GM23338 (cell line): ENCODE results near the gene ZNF76. TPM values are rescaled to one million over a fixed set of nuclear protein-coding genes. Genes with fewer than 3 reads are reported as not detected.

ENCODE experiments used
- ATAC-seq: fragments of 200-7000 bp; cut with Tn5 transposase; 3 replicates; pipeline ENCODE4 v1.9.1; 2020
- DNase-seq: peaks from one replicate; pipeline ENCODE4 v3.0.0-alpha.2; 2015; ENCODE audit warnings: low spot score
- H2AFZ ChIP-seq: fragments of 200-600 bp; sonication (generic); 2 replicates; pipeline ENCODE4 v1.8.0; 2016; ENCODE audit warnings: antibody characterized with exemption, mild to moderate bottlenecking, moderate library complexity
- H3F3A ChIP-seq: fragments of 200-600 bp; sonication (generic); replicated peaks from 2 replicates; pipeline ENCODE4 v1.8.0; 2017; ENCODE audit warnings: antibody characterized with exemption, mixed run types, low read depth
- H3K27ac ChIP-seq: fragments of 200-600 bp; sonication (generic); 2 replicates; pipeline ENCODE4 v1.6.1; 2016; ENCODE audit warnings: low read depth
- H3K27me3 ChIP-seq: fragments of 200-600 bp; sonication (generic); 2 replicates; pipeline ENCODE4 v1.8.0; 2016; ENCODE audit warnings: mild to moderate bottlenecking, mixed run types, moderate library complexity; ENCODE audit not compliant: insufficient read depth
- H3K36me3 ChIP-seq: fragments of 200-600 bp; sonication (generic); 2 replicates; pipeline ENCODE4 v1.8.0; 2016; ENCODE audit warnings: mild to moderate bottlenecking; ENCODE audit not compliant: insufficient read depth
- H3K4me1 ChIP-seq: fragments of 200-600 bp; sonication (generic); 2 replicates; pipeline ENCODE4 v1.8.0; 2016; ENCODE audit warnings: mild to moderate bottlenecking, moderate library complexity; ENCODE audit not compliant: insufficient read depth
- H3K4me2 ChIP-seq: fragments of 200-600 bp; sonication (generic); 2 replicates; pipeline ENCODE4 v1.7.1; 2017; ENCODE audit warnings: mixed run types
- H3K4me3 ChIP-seq: fragments of 200-600 bp; sonication (generic); 2 replicates; pipeline ENCODE4 v1.6.1; 2016; ENCODE audit warnings: mixed run types
- H3K79me2 ChIP-seq: fragments of 200-600 bp; sonication (generic); replicated peaks from 2 replicates; pipeline ENCODE4 v1.8.0; 2017; ENCODE audit warnings: mild to moderate bottlenecking; ENCODE audit not compliant: insufficient read depth
- H3K9me2 ChIP-seq: fragments of 200-600 bp; sonication (generic); 2 replicates; pipeline ENCODE4 v1.8.0; 2017; ENCODE audit not compliant: insufficient read depth
- H4K20me1 ChIP-seq: fragments of 200-600 bp; sonication (generic); replicated peaks from 2 replicates; pipeline ENCODE4 v1.8.0; 2017; ENCODE audit warnings: mild to moderate bottlenecking; ENCODE audit not compliant: insufficient read depth
- H3K27ac Mint-ChIP-seq: 2 replicates; pipeline ENCODE4 v1.8.0; 2020; ENCODE audit warnings: inconsistent platforms, mild to moderate bottlenecking, moderate library complexity, mixed read lengths
- H3K27me3 Mint-ChIP-seq: 3 replicates; pipeline ENCODE4 v1.8.0; 2022; ENCODE audit warnings: low read depth, mild to moderate bottlenecking, moderate library complexity, mixed read lengths, inconsistent platforms; ENCODE audit not compliant: insufficient read depth, poor library complexity
- H3K36me3 Mint-ChIP-seq: 3 replicates; pipeline ENCODE4 v1.8.0; 2021; ENCODE audit warnings: low read depth, mild to moderate bottlenecking, inconsistent platforms, moderate library complexity, mixed read lengths
- H3K4me1 Mint-ChIP-seq: 3 replicates; pipeline ENCODE4 v1.8.0; 2020; ENCODE audit warnings: mild to moderate bottlenecking, inconsistent platforms, mixed read lengths
- H3K4me3 Mint-ChIP-seq: 3 replicates; pipeline ENCODE4 v1.8.0; 2021; ENCODE audit warnings: moderate library complexity, mild to moderate bottlenecking, inconsistent platforms, mixed read lengths
- H3K9me3 Mint-ChIP-seq: 3 replicates; pipeline ENCODE4 v1.8.0; 2020; ENCODE audit warnings: moderate library complexity, mild to moderate bottlenecking, inconsistent platforms, mixed read lengths
- CREB1 ChIP-seq: fragments of 250-450 bp; sonication (Bioruptor Pico); IDR thresholded peaks from 2 replicates; pipeline ENCODE4 v1.5.0; 2020; ENCODE audit warnings: low read depth, mild to moderate bottlenecking, moderate library complexity
- CTCF ChIP-seq, 2 experiments: fragments of 200-600 bp in 1 of 2; sonication (generic) in 1 of 2; conservative IDR thresholded peaks; 2 replicates each; pipeline versions ENCODE4 v1.5.1 to v1.6.1; 2016 to 2017; ENCODE audit warnings: antibody characterized with exemption in 2 of 2, low read depth in 2 of 2, mild to moderate bottlenecking in 2 of 2, moderate library complexity in 1 of 2
- ETS1 ChIP-seq: IDR thresholded peaks from 2 replicates; pipeline ENCODE4 v1.6.1; 2016; ENCODE audit warnings: antibody characterized with exemption
- EZH2 ChIP-seq: fragments of 200-600 bp; sonication (generic); IDR thresholded peaks from one replicate; pipeline ENCODE4 v1.8.0; 2017; ENCODE audit warnings: antibody characterized with exemption, mild to moderate bottlenecking, low read depth; ENCODE audit not compliant: unreplicated experiment
- JUNB ChIP-seq: IDR thresholded peaks from one replicate; pipeline ENCODE4 v1.6.1; 2016; ENCODE audit warnings: antibody characterized with exemption; ENCODE audit not compliant: unreplicated experiment
- STAT1 ChIP-seq: IDR thresholded peaks from one replicate; pipeline ENCODE4 v1.6.1; 2016; ENCODE audit warnings: antibody characterized with exemption; ENCODE audit not compliant: unreplicated experiment
- ZNF114 ChIP-seq: fragments of 250-450 bp; sonication (Bioruptor Pico); IDR thresholded peaks from 2 replicates; pipeline ENCODE4 v1.5.0; 2020; ENCODE audit warnings: mild to moderate bottlenecking, moderate library complexity
- ZNF462 ChIP-seq: fragments of 250-450 bp; sonication (Bioruptor Pico); IDR thresholded peaks from 2 replicates; pipeline ENCODE4 v1.5.0; 2020; ENCODE audit warnings: mild to moderate bottlenecking, moderate library complexity
- polyA plus RNA-seq: library from polyadenylated mRNA; unstranded; fragments of >200 nt; fragmentation: Nextera tagmentation; extraction: Ambion mirVana; gene quantifications from 2 replicates; pipeline ENCODE4 v1.2.1, GENCODE V29; 2016
- total RNA-seq: library from RNA; depleted of rRNA; stranded (reverse); fragments of >200 nt; shearing (Covaris generic); gene quantifications from 2 replicates; pipeline ENCODE4 v1.2.3, GENCODE V29; 2014

The ZNF76 gene
- total and polyA plus RNA-seq, 2 experiments from 2014 or later, result 12.5 to 18.8 TPM

DNA sequence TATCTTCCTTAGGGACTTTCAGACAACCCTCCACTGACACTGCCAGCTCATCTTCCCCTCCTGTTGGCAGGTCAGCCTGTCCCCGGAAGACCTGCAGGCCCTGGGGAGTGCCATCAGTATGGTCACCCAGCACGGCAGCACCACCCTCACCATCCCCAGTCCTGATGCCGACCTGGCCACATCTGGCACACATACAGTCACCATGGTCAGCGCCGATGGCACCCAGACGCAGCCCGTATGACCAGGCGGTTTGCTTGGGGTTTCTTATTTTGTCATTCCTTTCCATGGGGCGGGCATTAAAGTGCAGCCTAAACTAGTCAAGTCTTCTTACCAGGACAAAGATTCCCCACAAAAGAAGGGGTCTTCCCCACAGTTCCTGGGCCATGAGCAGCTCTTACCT lies 34.1 kb downstream of the ZNF76 start (continued):
- TF ChIP-seq ZNF462 (CRISPR knock-in tag) (no peak), ETS1 (no peak), ZNF114 (CRISPR knock-in tag) (no peak), JUNB (no peak)

DNA sequence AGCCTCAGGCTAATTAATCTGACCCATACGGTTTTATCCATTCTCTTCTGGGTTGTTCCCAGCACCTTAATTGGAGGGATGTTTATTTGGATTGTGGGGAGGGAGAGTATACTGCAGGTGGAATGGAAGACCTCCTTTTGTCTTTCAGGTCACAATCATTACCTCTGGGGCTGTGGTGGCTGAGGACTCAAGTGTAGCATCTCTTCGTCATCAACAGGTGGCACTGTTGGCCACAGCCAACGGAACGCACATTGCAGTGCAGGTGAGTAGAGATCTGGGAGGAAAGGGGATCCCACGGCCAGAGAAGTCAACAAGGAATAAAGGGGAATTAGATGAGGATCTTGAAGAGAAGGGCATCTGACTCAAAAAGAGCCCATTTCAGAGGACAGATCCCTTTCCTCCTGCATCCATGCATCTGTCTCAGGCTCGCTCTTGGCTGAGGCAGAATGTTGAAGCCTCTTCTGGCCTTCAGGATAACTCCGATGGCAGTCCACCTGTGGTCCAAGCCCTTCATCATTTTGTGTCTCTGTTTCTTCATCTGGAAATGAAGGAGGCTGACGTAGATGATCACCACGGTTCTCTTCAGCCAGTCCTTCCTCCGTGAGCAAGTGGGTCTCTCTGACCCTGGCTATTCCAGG lies 34.9 kb downstream of the ZNF76 start:
- Histone ChIP-seq H2AFZ (no peak overlapping the region), H3K36me3 (no peaks in the 10 kb centered on the region; the same call in 1 of the 2 replicates), H3K27ac (no peak overlapping the region), H3K4me1 (peaks cover 16% of the 10 kb centered on the region), H3K4me3 (no peak overlapping the region), H3K9me2 (no peaks in the 10 kb centered on the region), H3K27me3 (no peaks in the 10 kb centered on the region), H3K4me2 (no peak overlapping the region), H4K20me1 (no peaks in the 10 kb centered on the region), H3K79me2 (no peaks in the 10 kb centered on the region), H3F3A (no peaks in the 10 kb centered on the region)
- H3K9me3 Mint-ChIP-seq, result no peaks in the 10 kb centered on the region; the same call in 2 of the 3 replicates
- peak; percentile 64 for ATAC-seq
- peaks cover 15% of the 10 kb centered on the region for H3K27me3 Mint-ChIP-seq
- no peak overlapping the region; the same call in 2 of the 3 replicates for H3K4me3 Mint-ChIP-seq
- peaks cover 11% of the 10 kb centered on the region for H3K36me3 Mint-ChIP-seq
- H3K4me1 Mint-ChIP-seq, result peaks cover 21% of the 10 kb centered on the region
- peak; percentile 83 for DNase-seq
- TF ChIP-seq ETS1, result no peak
- TF ChIP-seq STAT1, result no peak
- no peak for TF ChIP-seq EZH2
- peak; percentile 52; the same call in 1 of the 2 replicates for TF ChIP-seq CREB1 (CRISPR knock-in tag)
- peak; percentile 87 to 98 for TF ChIP-seq CTCF (conservative IDR thresholded peaks at IDR 0.05; ENCODE audit: low read depth in 2 of 2)
- H3K27ac Mint-ChIP-seq, result peak overlapping the region; percentile 57; the same call in 1 of the 2 replicates
